ENCODE results near the gene WWOX. TPM values are rescaled to one million over a fixed set of nuclear protein-coding genes. Genes with fewer than 3 reads are reported as not detected.

Gene WWOX
- total and polyA plus RNA-seq, 2 donors, result 15.4 to 23.9 TPM

DNA sequence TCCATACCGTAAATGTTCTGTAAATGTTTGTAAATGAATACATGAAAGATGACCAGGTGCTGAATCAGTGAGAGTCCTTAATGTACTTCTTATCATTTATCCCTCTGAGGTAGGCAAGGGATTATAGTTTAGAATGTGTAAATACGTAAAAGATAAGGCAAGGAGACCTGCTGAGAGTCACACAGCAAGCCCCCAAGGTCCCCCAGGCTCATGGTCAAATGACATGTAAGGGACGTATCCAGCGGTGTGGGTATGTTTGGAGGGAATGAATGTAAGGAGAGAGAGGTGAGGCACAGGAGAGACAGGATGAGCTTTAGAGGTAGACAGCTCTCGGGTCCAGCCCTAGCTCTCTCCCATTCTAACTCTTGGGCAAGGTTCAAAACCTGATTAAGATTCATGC lies 341.8 kb downstream of the WWOX start:
- no peaks in the 10 kb centered on the region for H3K27me3 ChIP-seq (ENCODE audit: control insufficient read depth in 2 of 2, insufficient read depth in 1 of 2, low read length in 1 of 2)

DNA sequence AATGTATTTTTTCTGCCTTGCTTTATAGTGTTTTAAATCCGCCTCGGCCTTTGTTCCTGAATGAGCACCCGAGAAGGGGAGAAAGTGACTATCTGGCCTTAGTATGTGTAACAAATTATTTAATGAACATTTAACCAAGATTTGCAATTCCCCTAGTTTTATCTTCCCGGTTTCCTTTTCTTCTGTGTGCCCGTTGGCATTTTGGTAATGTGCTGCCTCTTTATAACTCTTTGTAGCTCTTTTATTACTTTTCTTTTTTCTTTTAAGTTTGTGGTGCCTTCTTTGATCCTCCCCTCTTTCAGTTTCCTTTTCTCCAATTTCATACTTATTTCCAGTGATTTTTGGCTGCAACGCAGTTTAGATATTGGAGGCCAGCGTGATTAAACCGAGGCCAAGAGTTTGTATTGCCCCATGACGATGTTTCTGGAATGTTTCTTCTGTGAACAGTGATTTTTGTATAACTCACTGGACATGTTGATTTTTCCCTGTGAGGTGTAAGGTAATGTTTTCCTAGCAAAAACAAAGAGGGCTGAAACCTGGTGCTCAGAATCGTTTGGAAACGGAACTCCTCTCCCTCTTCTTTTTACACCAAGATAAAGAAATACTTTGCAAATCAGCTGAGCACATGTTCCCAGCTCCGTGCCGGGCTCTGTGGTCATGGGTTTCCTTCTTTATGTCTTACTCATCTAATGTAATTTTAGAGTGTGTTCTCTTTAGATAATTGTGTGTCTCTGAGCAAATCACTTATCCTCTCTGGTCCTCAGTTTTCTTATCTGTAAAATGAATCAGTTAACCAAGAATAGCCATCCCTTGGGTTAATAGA lies 344.3 kb downstream of the WWOX start:
- H3K27ac ChIP-seq (ENCODE audit: low read depth in 1 of 2, low read length in 1 of 2), result peak overlapping the region in 1 of 2 donors; percentile 24
- peaks cover 0 to 3% of the 10 kb centered on the region in 2 donors for H3K9me3 ChIP-seq (ENCODE audit: control insufficient read depth in 2 of 2, insufficient read depth in 1 of 2, low read length in 1 of 2)
- H3K36me3 ChIP-seq (ENCODE audit: control insufficient read depth in 2 of 2, insufficient read depth in 2 of 2, low read length in 1 of 2), result no peaks in the 10 kb centered on the region
- 80% methylated on average over 13 of the region's 13 CpGs for WGBS
- no peak overlapping the region for H3K4me3 ChIP-seq (ENCODE audit: low read length in 2 of 2)
- no peaks in the 10 kb centered on the region for H3K27me3 ChIP-seq (ENCODE audit: control insufficient read depth in 2 of 2, insufficient read depth in 1 of 2, low read length in 1 of 2)
- peaks cover 0 to 5% of the 10 kb centered on the region in 2 donors for H3K4me1 ChIP-seq (ENCODE audit: control insufficient read depth in 2 of 2, insufficient read depth in 2 of 2, low read length in 2 of 2)
- DNase-seq (ENCODE audit: low read depth in 6 of 9, low spot score in 9 of 9), result no peak

More for the DNA sequence above, 341.8 kb downstream of the WWOX start:
- WGBS, result 81% methylated on average over 5 of the region's 5 CpGs
- DNase-seq (ENCODE audit: low read depth in 6 of 9, low spot score in 9 of 9), result no peak
- Histone ChIP-seq H3K36me3 (ENCODE audit: control insufficient read depth in 2 of 2, insufficient read depth in 2 of 2, low read length in 1 of 2) (no peaks in the 10 kb centered on the region), H3K4me1 (ENCODE audit: control insufficient read depth in 2 of 2, insufficient read depth in 2 of 2, low read length in 2 of 2) (peaks cover 0 to 5% of the 10 kb centered on the region in 2 donors), H3K9me3 (ENCODE audit: control insufficient read depth in 2 of 2, insufficient read depth in 1 of 2, low read length in 1 of 2) (peaks cover 0 to 3% of the 10 kb centered on the region in 2 donors), H3K4me3 (ENCODE audit: low read length in 2 of 2) (no peak overlapping the region), H3K27ac (ENCODE audit: low read depth in 1 of 2, low read length in 1 of 2) (no peak overlapping the region)

DNA sequence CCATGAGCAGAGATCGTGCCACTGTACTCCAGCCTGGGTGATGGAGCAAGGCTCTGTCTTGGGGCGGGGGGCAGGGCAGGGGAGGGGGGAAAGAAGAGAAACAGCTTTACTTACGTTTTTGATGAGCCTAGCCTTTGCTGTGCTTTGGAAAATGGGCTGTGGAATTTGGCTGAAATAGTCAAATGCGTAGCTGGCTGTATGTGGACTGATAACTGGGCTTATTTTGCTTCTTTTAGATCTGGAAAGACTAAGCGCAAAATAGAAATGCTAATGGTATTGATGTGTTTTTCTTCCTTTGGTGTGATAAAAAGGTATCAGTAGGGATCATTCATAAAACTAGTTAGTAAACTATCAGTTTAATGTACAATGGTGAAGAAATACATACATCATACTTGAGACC lies 346.4 kb downstream of the WWOX start:
- H3K4me1 ChIP-seq (ENCODE audit: control insufficient read depth in 2 of 2, insufficient read depth in 2 of 2, low read length in 2 of 2), result peaks cover 0 to 8% of the 10 kb centered on the region in 2 donors
- H3K4me3 ChIP-seq (ENCODE audit: low read length in 2 of 2), result no peak overlapping the region
- no peaks in the 10 kb centered on the region for H3K27me3 ChIP-seq (ENCODE audit: control insufficient read depth in 2 of 2, insufficient read depth in 1 of 2, low read length in 1 of 2)
- peaks cover 0 to 3% of the 10 kb centered on the region in 2 donors for H3K9me3 ChIP-seq (ENCODE audit: control insufficient read depth in 2 of 2, insufficient read depth in 1 of 2, low read length in 1 of 2)
- DNase-seq (ENCODE audit: low read depth in 6 of 9, low spot score in 9 of 9), result no peak
- 94% methylated on average over 5 of the region's 5 CpGs for WGBS
- no peaks in the 10 kb centered on the region for H3K36me3 ChIP-seq (ENCODE audit: control insufficient read depth in 2 of 2, insufficient read depth in 2 of 2, low read length in 1 of 2)
- no peak overlapping the region for H3K27ac ChIP-seq (ENCODE audit: low read depth in 1 of 2, low read length in 1 of 2)

DNA sequence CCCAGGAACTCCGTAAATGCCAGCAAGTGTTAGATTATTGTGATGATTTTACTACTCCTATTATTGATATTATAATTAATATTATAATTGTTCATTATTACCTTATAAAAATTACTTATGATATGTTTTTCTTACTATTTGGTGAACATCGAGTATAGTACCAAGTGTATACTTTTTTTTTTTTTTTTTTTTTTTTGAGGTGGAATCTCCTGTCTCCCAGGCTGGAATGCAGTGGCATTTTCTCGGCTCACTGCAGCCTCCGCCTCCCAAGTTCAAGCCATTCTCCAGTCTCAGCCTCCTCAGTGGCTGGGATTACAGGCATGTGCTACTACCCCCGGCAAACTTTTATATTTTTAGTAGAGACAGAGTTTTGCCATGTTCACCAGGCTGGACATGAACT lies 347.0 kb downstream of the WWOX start:
- Histone ChIP-seq H3K4me1 (ENCODE audit: control insufficient read depth in 2 of 2, insufficient read depth in 2 of 2, low read length in 2 of 2) (peaks cover 0 to 8% of the 10 kb centered on the region in 2 donors), H3K4me3 (ENCODE audit: low read length in 2 of 2) (no peak overlapping the region), H3K27me3 (ENCODE audit: control insufficient read depth in 2 of 2, insufficient read depth in 1 of 2, low read length in 1 of 2) (no peaks in the 10 kb centered on the region), H3K27ac (ENCODE audit: low read depth in 1 of 2, low read length in 1 of 2) (no peak overlapping the region), H3K36me3 (ENCODE audit: control insufficient read depth in 2 of 2, insufficient read depth in 2 of 2, low read length in 1 of 2) (no peaks in the 10 kb centered on the region), H3K9me3 (ENCODE audit: control insufficient read depth in 2 of 2, insufficient read depth in 1 of 2, low read length in 1 of 2) (no peaks in the 10 kb centered on the region)
- 97% methylated on average over 5 of the region's 5 CpGs for WGBS
- no peak for DNase-seq (ENCODE audit: low read depth in 6 of 9, low spot score in 9 of 9)

DNA sequence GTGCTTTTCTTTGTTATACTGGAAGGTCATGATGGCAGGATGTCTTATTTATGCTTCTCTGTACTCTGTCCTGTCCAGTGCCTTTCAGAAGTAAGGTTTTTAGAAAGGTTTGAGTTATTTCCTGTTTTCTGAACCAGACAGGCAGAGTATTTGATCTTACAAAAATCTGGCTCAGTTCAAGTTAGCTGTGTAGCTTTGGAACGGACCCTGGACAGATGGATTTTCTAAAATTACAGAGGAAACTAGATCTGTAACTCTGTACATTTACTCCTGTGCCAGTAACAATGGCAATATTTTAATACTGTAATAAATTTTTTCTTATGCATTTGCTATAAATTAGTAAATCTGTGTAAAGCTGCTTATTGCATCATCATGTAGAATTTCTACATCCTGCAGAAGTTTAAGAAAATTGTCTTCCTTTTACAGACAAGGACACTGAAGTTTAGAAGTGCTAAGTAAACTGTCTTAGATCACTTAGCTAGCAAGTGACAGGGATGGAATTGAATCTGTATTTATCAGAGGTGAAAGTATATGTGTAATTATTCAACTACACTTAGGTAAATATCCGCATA lies 347.6 kb downstream of the WWOX start:
- Histone ChIP-seq H3K4me1 (ENCODE audit: control insufficient read depth in 2 of 2, insufficient read depth in 2 of 2, low read length in 2 of 2) (peaks cover 0 to 8% of the 10 kb centered on the region in 2 donors), H3K27ac (ENCODE audit: low read depth in 1 of 2, low read length in 1 of 2) (no peak overlapping the region), H3K4me3 (ENCODE audit: low read length in 2 of 2) (no peak overlapping the region), H3K36me3 (ENCODE audit: control insufficient read depth in 2 of 2, insufficient read depth in 2 of 2, low read length in 1 of 2) (no peaks in the 10 kb centered on the region), H3K27me3 (ENCODE audit: control insufficient read depth in 2 of 2, insufficient read depth in 1 of 2, low read length in 1 of 2) (no peaks in the 10 kb centered on the region), H3K9me3 (ENCODE audit: control insufficient read depth in 2 of 2, insufficient read depth in 1 of 2, low read length in 1 of 2) (no peaks in the 10 kb centered on the region)
- DNase-seq (ENCODE audit: low read depth in 6 of 9, low spot score in 9 of 9), result no peak
- WGBS, result 93% methylated on average over 2 of the region's 2 CpGs

DNA sequence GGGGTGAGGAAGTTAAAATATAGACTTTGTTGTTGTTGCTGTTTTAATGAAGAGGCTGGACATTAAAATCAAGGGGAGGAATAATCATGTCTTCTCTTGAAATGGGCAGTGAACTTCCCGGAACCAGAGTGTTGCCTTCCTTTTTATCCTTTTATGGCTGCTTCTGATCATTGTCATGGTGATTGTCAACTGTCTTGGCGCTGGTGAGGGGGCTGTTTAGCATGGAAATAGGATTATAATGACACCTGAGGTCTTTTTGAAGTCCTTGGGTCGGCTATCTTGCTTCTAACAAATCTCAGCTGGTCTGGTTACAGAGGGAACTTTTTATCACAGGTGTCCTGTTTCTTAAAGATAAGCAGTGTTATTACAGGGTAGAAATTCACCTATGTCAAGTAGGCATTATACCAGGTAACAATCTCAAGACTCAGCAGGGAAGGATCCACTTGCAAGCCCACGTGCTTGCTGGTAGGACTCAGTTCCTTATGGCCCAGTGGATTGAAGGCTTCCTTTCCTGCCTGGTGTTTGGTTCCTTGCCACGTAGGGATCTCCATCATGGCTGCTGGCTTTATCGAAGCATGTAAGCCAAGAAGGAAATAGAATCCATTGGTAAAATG lies 349.3 kb downstream of the WWOX start:
- no peak overlapping the region for H3K4me3 ChIP-seq (ENCODE audit: low read length in 2 of 2)
- no peak for DNase-seq (ENCODE audit: low read depth in 6 of 9, low spot score in 9 of 9)
- peaks cover 0 to 3% of the 10 kb centered on the region in 2 donors for H3K4me1 ChIP-seq (ENCODE audit: control insufficient read depth in 2 of 2, insufficient read depth in 2 of 2, low read length in 2 of 2)
- H3K27me3 ChIP-seq (ENCODE audit: control insufficient read depth in 2 of 2, insufficient read depth in 1 of 2, low read length in 1 of 2), result no peaks in the 10 kb centered on the region
- no peaks in the 10 kb centered on the region for H3K36me3 ChIP-seq (ENCODE audit: control insufficient read depth in 2 of 2, insufficient read depth in 2 of 2, low read length in 1 of 2)
- WGBS, result 95% methylated on average over 6 of the region's 6 CpGs
- no peaks in the 10 kb centered on the region for H3K9me3 ChIP-seq (ENCODE audit: control insufficient read depth in 2 of 2, insufficient read depth in 1 of 2, low read length in 1 of 2)
- H3K27ac ChIP-seq (ENCODE audit: low read depth in 1 of 2, low read length in 1 of 2), result no peak overlapping the region

DNA sequence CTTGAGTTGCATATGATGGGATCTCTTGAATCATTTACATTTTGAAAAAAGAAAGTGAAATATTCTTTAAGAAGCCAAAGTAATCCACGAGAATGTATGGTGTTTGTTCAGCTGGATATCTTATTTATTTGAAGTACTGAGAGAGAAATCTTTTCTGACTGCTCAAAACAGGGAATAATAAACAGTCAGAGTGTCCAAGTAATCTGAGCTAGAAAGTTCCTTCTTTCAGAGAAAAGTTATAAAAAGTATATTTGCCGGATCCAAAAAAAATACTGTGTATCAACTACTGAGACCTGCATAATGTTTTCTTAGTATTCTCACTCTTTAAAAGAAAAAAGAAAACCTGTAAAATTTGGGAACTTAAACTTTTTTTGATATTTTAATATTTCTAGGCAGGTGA lies 350.8 kb downstream of the WWOX start:
- H3K27ac ChIP-seq (ENCODE audit: low read depth in 1 of 2, low read length in 1 of 2), result no peak overlapping the region
- WGBS, result 93% methylated on average over 2 of the region's 2 CpGs
- no peaks in the 10 kb centered on the region for H3K27me3 ChIP-seq (ENCODE audit: control insufficient read depth in 2 of 2, insufficient read depth in 1 of 2, low read length in 1 of 2)
- H3K36me3 ChIP-seq (ENCODE audit: control insufficient read depth in 2 of 2, insufficient read depth in 2 of 2, low read length in 1 of 2), result no peaks in the 10 kb centered on the region
- H3K4me3 ChIP-seq (ENCODE audit: low read length in 2 of 2), result no peak overlapping the region
- H3K4me1 ChIP-seq (ENCODE audit: control insufficient read depth in 2 of 2, insufficient read depth in 2 of 2, low read length in 2 of 2), result peaks cover 0 to 2% of the 10 kb centered on the region in 2 donors
- DNase-seq (ENCODE audit: low read depth in 6 of 9, low spot score in 9 of 9), result no peak
- no peaks in the 10 kb centered on the region for H3K9me3 ChIP-seq (ENCODE audit: control insufficient read depth in 2 of 2, insufficient read depth in 1 of 2, low read length in 1 of 2)

DNA sequence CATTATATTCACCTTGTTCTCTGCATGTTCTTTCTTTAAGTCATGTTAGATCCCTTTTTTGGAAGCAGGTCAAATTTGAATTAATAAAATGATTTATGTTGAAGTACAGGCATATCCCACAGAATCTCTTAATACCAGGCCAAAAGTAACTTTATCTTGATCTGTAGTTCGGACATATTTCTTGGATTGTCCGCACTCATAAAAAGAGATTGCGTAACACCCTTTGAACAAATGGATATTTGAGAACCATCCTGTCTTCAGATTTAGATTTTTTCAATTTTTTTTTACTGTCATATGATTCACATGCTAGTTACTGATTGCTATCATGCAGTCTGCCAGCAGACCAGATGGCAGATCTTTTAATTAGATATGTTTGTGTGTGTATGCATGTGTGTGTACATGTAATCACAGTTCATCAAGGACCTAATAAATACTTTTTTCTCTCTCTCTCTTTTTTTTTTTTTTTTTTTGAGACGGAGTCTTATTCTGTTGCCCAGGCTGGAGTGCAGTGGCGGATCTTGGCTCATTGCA lies 352.6 kb downstream of the WWOX start:
- H3K36me3 ChIP-seq (ENCODE audit: control insufficient read depth in 2 of 2, insufficient read depth in 2 of 2, low read length in 1 of 2), result no peaks in the 10 kb centered on the region
- WGBS, result 96% methylated on average over 5 of the region's 5 CpGs
- peaks cover 0 to 2% of the 10 kb centered on the region in 2 donors for H3K4me1 ChIP-seq (ENCODE audit: control insufficient read depth in 2 of 2, insufficient read depth in 2 of 2, low read length in 2 of 2)
- H3K27ac ChIP-seq (ENCODE audit: low read depth in 1 of 2, low read length in 1 of 2), result no peak overlapping the region
- no peaks in the 10 kb centered on the region for H3K9me3 ChIP-seq (ENCODE audit: control insufficient read depth in 2 of 2, insufficient read depth in 1 of 2, low read length in 1 of 2)
- DNase-seq (ENCODE audit: low read depth in 6 of 9, low spot score in 9 of 9), result no peak
- H3K4me3 ChIP-seq (ENCODE audit: low read length in 2 of 2), result no peak overlapping the region
- H3K27me3 ChIP-seq (ENCODE audit: control insufficient read depth in 2 of 2, insufficient read depth in 1 of 2, low read length in 1 of 2), result no peaks in the 10 kb centered on the region

DNA sequence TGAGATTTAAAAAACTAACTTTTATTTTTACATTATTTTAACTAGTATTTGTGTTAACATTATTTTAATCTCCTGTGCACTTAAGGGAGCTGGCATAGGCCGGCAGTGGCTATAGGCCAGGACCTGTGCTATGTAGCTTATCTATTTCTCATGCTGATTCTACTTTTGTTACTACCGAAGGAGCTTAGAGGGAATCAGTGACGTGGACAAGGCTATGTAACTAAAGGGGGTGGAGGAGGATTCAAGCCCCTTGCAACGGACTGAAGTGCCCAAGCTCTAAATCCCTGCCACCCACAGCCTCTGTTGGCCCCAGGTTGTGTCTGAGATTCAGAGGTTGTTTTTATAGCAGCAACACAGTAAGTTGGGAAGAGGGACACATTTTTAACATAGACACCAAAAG lies 356.4 kb downstream of the WWOX start:
- Histone ChIP-seq H3K27ac (ENCODE audit: low read depth in 1 of 2, low read length in 1 of 2) (no peak overlapping the region), H3K27me3 (ENCODE audit: control insufficient read depth in 2 of 2, insufficient read depth in 1 of 2, low read length in 1 of 2) (no peaks in the 10 kb centered on the region), H3K9me3 (ENCODE audit: control insufficient read depth in 2 of 2, insufficient read depth in 1 of 2, low read length in 1 of 2) (no peaks in the 10 kb centered on the region), H3K4me1 (ENCODE audit: control insufficient read depth in 2 of 2, insufficient read depth in 2 of 2, low read length in 2 of 2) (no peaks in the 10 kb centered on the region), H3K36me3 (ENCODE audit: control insufficient read depth in 2 of 2, insufficient read depth in 2 of 2, low read length in 1 of 2) (no peaks in the 10 kb centered on the region), H3K4me3 (ENCODE audit: low read length in 2 of 2) (no peak overlapping the region)
- DNase-seq (ENCODE audit: low read depth in 6 of 9, low spot score in 9 of 9), result no peak
- 99% methylated on average over 4 of the region's 4 CpGs for WGBS
